OCI-M2 (cell line): ENCODE results near the gene PTGR1.

ENCODE experiments used
- DNase-seq: peaks from one replicate; lab custom pipeline; 2025; ENCODE audit not compliant: unreplicated experiment; lab: John Stamatoyannopoulos, UW

The PTGR1 gene

DNA sequence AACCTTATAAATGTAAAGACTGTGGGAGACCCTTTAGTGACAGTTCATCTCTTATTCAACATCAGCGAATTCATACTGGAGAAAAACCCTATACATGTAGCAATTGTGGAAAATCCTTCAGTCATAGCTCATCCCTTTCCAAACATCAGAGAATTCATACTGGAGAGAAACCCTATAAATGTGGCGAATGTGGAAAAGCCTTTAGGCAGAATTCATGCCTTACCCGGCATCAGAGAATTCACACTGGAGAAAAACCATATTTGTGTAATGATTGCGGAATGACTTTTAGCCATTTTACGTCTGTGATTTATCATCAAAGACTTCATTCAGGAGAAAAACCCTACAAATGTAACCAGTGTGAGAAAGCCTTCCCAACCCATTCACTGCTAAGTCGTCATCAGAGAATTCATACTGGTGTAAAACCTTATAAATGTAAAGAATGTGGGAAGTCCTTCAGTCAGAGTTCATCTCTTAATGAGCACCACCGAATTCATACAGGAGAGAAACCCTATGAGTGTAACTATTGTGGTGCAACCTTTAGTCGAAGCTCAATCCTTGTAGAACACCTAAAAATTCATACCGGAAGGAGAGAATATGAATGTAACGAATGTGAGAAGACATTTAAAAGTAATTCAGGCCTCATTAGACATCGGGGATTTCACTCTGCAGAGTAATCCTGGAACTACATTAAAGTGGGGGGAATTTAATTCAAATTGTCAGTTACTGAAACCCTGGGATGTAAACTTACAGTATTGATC is 56.8 kb downstream of the PTGR1 start:
- DNase-seq, result no peak

DNA sequence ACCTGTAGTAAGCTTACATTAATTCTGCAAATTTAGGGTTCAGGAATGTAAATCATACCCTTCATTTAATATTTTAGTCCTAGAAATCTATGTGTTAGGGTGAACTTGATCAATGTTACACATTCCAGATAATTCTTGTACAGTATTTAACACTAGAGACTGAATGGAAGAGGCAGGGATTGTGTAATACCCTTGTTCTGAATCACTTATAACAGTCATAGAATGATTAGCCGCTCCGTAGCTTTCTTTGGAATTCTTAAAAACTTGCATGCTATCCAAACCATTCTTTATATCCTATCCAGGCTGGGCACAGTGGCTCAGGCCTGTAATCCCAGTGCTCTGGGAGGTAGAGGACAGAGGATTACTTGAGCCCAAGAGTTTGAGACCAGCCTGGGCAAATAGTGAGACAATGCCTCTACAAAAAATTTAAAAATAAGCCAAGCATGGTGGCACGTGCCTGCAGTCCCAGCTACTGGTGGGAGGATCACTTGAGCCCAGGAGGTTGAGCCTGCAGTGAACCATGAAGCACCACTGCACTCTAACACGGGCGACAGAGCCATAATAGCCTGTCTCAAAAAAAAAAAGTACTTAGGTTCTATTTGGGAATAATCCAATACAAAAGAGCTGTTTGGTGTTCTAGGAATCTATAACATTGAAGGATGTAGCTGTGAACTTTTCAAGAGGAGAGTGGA is 66.2 kb downstream of the PTGR1 start:
- no peak for DNase-seq

DNA sequence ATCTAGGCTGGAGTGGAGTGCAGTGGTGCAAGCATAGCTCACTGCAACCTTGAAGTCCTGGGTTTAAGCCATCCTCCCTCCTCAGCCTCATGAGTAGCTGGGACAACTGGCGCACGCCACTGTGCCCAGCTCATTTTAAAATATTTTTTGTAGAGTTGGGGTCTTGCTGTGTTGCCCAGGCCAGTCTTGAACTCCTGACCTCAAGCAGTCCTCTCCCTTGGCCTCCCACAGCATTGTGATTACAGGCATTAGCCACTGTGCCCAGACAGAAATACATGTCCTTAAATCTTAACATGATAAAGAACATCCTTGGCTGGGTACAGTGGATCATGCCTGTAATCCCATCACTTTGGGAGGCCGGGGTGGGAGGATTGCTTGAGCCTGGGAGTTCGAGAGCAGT is 67.7 kb downstream of the PTGR1 start:
- no peak for DNase-seq

DNA sequence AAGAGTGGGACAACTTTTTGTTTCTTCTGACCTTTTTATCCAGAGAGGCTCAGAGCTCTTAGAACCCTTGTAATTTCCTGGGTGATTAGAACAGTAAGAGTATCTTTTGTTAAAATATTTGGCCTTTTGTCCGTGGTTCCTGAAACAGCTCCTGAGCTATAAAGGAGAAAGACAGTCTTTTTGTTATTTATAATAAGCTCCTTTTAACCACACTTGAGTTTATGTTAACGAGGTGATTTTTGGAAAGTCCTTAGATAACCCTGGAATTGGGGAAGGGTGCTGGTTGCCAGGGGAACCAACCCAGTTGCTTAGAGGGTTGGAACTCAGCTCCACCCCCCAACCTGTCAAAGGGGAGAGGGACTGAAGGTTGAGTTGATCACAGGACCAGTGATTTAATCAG is 69.7 kb downstream of the PTGR1 start:
- no peak for DNase-seq

DNA sequence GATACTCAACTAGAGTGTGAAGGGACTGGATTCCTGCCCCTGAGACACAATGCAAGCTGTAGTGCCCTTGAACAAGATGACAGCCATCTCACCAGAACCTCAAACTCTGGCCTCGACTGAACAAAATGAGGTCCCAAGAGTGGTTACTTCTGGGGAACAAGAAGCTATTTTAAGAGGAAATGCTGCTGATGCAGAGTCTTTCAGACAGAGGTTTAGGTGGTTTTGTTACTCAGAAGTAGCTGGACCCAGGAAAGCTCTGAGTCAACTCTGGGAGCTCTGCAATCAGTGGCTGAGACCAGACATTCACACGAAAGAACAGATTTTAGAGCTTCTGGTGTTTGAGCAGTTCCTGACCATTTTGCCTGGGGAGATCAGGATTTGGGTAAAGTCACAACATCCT is 72.1 kb downstream of the PTGR1 start:
- DNase-seq, result no peak

DNA sequence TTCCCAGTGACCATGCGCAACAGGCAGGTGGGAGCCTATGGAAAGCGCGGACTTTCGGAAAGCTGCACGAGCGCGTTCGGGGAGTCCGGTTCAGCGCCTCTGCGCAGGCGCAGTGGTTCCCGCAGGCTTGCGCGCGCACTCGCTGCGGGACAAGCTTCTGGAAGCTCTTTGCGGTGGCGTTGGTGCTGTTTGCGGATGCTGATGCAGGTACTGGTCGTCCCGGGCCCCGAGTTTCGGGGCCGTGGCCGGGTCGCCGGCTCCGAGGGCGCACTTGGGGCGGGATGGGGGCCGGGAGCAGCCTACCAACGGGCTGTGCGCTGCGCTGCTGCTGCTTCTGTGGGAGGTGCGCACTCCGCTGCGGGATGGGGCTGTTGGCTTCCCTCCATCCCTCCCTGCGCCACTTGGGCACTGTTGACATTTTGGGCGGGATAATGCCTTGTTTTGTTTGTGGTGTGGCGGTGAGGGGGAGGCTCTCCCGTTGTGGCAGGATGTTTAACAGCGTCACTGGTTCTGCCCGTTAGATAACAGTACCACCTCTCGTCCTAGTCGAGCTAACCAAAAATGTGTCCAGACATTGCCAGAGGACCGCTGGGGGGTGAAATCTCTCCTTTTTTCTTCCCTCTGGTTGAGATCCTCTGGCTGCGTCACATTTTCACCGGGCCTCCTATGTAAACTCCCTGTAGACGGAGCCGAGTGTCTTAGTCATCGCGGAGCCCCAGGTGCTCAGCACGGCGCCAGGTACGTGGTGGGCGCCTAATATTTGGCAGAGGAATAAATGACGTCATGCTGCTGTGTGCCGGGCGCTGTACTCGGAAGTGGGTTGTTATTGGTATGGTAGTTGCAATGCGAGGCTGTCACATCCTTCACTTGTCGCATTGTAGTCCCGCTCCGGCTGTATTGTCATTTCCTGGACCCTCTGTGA is 74.1 kb downstream of the PTGR1 start, which contains the start of gene ZNF483:
Gene ZNF483 (plus strand): TSS at position 124 of the 922 bp plus-strand sequence. CDS start 2,217 bp downstream, outside the sequence.
- DNase-seq, result no peak

DNA sequence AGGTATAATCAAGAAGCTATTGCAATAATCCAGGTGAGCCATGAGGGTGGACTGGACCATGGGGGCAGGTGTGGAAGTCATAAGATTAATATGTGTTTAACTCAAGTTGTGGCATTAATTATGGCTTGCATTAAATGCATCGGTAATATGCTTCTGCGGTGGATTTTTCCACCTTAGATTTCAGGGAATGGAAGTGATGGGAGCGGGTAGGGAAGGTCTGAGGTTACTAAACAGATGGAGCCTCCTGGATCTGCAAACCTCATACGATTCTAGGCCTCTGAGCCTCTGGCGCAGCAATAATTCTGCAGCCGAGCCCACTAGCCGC is 74.8 kb downstream of the PTGR1 start:
- no peak for DNase-seq

DNA sequence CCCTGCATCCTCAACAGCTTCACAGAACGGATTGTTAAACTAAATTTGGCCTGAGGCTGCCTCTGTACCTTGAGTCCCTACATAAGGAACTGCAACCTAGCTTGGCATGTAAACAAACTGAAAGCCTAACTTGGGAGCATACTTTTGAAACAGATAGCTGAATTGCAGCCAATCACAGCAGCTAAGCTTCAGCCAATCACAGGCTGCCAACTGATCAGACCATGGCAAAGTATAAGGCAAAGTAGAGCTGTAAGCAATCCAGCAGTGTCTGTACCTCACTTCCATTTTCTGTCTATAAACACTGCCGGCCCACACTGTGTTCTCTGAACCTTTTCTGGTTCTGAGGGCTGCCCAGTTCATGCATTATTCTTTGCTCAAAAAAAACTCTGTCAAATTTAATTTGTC is 83.4 kb downstream of the PTGR1 start:
- DNase-seq, result no peak

DNA sequence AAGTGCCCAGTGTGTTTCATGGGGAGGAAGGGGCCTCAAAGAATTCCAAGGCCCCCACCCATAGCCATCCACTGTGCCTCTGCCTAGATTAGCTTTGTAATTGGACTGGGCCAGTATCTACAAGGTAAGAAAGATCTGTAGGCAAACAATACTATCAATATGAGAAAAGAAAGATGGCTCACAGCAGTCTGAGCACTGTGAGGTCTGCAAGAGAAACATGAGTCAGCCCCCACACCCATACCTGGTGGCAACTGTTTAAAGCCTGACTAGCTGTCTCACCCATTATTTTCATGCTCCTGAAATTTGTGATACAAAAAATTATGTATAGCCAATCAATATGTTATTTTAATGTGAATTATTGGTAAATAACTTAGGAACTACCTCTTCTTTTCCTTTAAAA is 84.5 kb downstream of the PTGR1 start:
- DNase-seq, result no peak
